CD4-positive, alpha-beta T cell treated with Interleukin-6 at 100 ng/mL for 8 hours (primary cell): ENCODE results near the gene PNCK.

Source experiments
- DNase-seq: peaks from one replicate; pipeline ENCODE4 v3.0.0-alpha.2; 2020; ENCODE audit warnings: mixed read lengths, low spot score

Gene PNCK

DNA sequence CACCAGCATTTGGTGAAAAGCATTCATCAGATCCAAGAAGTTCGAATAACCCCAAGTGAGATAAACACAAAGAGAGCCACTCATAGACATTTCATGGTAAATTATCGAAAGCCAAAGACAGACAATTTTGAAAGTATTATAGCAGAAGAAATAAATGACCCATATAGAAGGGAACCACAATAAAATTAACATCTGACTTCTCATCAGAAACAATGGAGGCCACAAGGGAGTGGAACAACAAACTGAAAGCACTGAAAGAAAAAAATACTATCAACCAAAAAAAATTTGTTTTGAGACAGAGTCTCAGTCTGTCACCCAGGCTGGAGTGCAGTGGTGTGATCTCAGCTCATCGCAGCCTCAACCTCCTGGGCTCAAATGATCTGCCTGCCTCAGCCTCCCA lies 14.3 kb downstream of the PNCK start:
- DNase-seq, result no peak

DNA sequence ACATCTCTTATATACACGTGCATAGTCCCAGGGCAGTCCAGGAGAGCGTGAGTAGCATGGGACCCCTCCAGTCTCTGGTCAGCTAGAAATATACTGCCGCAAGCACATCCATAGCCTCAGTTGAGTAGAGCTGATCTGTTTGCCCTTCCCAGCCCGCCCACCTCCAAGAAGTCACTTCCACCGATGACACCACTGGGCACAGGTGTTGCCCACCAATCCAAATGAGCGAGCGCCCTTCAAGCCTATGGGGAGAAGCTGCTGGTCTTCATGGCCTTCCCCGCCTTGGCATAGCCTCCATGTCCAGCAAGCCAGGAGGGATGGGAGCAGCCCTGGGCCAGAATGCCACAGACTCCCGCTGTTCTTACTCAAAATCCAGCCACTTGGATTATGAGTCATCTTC lies 16.5 kb downstream of the PNCK start:
- no peak for DNase-seq

DNA sequence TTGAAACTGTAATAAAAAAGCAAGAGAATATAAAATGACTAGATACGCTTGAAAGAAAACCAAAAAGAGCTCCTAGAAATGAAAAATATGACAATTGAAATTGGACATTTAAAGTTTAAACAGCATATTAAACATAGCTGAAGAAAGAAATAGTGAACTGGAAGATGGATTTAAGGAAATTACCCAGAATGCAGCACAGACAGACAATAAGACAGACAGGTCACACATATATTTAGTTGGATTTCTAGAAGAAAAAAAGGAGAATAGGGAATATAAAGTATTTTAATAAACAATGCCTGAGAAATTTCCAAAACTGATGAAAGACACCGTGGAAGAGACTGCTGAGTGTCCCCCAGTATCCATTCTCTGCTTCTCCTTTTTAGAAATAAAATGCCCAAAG lies 20.1 kb downstream of the PNCK start:
- no peak for DNase-seq

DNA sequence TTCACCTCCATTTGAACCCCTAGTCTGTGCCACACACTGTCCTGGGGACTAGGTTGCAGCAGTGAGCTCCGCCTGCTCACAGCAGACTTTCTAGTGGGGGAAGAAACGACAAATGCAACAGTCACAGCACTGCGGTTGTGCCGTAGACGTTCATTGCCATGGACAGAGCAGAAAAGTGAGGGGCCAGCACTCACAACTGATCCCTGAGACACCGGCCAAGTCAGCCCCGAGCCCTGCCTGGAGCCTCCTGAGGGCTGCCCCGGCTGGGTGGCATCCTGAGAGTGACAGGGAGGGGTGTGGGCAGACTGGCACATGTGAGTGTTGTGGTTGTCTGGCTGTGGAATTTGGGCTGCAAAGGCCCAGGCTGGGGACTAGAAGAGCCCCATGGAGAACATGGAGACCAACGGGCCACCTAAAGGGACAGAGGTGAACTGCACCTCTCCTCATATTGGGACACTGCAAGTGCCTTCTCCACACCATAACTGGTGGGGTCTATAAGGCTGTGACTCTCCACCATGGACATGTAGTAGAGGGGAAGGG lies 22.0 kb downstream of the PNCK start:
- DNase-seq, result no peak

DNA sequence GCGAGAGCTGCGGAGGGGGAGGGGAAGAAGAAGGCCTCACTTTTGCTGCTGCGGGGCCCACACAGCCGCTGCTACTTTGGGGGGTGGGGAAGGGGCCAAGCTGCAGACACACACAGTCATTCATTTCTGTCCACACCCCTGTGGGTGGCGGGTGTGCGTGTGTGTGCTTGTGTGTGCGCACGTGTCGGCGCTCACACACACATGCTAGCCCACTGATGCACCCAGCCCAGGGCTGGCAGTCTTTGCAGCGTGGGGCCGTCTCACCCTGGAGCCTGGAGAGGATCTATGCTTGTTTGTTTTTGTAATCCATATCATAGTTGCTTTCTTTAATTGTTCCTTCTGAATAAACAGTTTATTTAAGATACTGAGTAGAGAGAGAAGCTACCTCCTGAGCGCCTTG lies 22.7 kb downstream of the PNCK start:
- DNase-seq, result no peak

GRCh38 chrX:153649915-153650782 lies 23.5 kb downstream of the PNCK start:
- no peak for DNase-seq

GRCh38 chrX:153649178-153649914 lies 24.3 kb downstream of the PNCK start:
- DNase-seq, result peak; percentile 21

- DNase-seq, result no peak
Observed at GRCh38 chrX:153648358-153649177, 25.0 kb downstream of the PNCK start.

- DNase-seq, result no peak
Observed at GRCh38 chrX:153647461-153648357, 25.9 kb downstream of the PNCK start.

- DNase-seq, result no peak
Observed at GRCh38 chrX:153646620-153647373, 26.8 kb downstream of the PNCK start, which contains the start of gene DUSP9. TSS of gene DUSP9 (plus strand) at chrX:153647203. CDS start at chrX:153647954, 751 bp downstream.

DNA sequence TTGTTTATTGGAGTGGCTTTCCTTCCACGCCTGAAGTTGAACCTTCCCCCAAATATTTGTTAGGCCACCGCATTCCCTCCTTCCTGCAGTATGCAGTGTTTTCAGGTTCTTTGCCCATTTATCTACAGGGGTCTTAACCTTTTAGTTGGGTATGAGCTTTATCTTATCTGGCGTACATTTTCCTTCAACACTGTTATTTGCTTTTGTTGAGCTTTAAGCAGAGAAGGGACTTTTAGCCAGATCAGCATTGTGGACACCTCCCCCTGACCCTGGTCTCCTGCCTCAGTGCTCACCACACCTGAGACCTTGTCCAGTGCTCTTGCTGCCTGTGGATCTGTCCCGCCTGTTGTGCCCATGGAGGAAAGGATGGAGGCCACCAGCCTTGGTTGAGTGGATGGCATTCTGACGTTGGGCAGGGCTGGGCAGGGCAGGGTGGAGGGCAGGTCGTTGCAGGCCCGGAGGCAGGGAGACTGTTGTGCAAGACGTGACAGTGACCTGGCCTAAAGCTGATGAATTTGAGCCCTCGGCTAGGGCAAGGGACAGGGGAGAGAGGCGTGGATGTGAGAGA lies 27.6 kb downstream of the PNCK start:
- DNase-seq, result no peak

GRCh38 chrX:153645151-153645550 lies 28.5 kb downstream of the PNCK start:
- no peak for DNase-seq

DNA sequence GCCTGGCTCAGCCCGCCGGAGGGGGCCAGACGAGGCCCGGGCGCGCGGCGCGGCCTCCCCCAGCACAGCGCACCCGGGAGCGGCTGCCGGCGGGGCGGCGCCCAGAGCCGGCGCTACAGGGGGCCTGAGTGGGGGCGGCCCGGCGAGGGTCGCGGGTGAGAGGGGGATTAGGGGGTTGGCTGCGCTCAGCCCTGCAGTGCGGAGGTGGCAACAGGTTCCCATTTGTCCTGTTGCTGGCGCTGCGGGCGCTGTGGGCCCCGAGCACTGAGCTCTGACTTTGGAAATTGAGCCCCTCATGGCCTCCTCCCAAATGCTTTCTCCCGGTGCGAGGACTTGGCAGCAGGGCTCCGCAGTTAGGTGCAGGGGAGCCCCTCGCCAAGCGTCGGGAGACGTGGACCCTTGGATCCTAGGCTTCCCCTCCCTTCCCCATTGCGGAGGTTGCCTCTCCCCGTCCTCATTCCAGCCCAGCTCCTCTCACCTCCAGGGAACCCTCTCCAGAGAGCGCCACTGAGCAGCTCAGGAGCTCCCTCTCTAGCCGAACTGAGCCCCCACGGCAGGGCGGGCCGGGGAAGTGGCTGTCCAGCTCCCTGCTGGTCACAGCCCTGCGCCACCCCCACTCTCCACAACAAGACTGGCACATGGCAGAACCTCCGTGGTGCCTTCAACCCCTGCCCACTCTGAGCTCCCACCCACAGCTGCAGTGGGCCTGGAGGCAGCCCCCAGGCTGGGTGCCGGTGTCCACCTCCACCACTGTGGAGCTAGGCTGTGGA lies 29.1 kb downstream of the PNCK start:
- no peak for DNase-seq

- DNase-seq, result no peak
Observed at GRCh38 chrX:153643431-153644351, 29.9 kb downstream of the PNCK start.

DNA sequence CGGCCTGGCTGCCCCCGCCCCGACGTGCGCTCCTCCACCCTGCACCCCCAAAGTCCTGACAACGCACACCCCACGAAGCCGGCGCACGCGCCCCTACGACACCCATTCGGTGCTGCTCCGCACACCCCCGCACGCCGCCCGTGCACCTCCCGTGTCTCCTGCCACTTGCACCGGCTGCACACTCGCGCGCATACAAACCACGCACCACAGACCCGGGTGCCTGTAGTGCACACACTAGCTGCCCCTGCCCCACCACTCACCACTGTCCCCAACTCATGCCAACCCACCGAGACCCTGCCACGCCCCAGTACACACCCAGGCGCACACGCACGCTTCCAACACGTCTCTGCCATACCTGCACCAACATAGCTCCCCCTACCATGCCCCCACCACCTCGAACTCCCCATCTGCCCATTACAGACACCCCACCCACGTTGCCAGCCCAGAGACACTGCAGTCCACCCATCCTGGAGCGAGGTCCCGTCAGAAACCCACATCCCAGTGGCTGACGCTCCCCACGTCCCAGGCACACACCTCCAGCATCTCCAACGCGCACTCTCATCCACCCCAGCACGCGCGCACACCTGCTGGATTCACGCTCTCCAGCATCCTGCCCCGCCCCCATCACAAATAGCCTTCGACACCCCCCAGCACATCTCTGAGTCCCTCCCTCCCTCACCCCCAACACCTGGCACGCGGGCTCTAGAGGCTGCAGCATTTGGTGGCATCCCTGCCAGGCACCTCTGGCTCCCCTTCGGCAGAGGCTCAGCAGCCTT lies 30.8 kb downstream of the PNCK start:
- DNase-seq, result no peak

DNA sequence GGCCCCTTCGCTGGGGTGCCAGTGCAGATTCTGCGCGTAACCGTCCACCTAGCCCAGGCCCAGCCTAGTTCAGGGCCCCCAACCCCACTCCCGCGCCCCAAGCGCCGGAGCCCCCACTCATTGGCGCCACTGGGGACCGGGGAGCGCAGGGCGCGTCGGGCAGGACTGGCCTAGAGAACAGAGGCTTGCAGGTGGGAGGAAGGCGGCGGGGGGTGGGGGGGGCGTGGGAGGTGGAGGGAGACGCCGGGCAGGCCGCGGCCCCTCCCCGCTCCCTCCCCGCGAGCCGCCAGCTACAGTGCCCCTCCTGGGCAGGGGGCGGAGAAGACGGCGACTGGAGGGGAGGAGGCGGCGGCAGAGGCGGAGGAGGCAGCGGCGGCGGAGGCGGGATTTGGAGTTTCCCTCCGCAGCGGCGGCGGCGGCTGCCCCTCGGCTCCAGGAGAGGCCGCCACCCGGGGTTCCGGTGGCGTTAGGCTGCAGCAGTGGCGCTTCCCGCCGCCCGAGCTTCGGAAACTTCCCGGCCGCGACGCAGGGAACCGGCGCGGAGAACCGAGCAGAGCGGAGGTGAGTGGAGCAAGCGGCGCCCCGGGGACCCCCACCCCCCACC lies 31.5 kb downstream of the PNCK start:
- no peak for DNase-seq

DNA sequence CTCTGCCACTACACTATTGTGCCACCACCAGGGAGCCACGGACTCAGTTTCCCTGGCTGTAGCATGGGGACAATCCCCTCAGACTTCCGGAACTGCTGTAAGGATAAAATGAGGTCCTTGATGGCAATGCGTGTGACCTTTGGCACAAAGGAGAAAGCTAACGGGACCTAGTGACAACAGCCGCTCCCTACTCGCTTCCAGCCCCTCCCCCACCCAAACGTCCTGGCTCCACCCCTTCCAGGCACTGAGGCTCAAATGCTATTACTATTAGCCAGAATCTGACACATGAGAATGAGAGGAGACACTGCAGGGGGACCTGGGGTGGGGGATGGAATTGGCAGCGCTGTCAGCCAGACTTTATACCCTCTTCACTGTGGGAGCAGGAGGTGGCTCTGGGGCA lies 32.0 kb downstream of the PNCK start:
- no peak for DNase-seq
